Prostate gland (tissue), 2 donors: ENCODE results near the gene CD177.

ENCODE experiments used
- CTCF ChIP-seq, 4 experiments: fragments of 200-600 bp in 2 of 4; fragments of 450-650 bp in 2 of 4; sonication (generic) in 2 of 4; IDR thresholded peaks; 1 replicate in 3 of 4; 2 replicates in 1 of 4; pipeline ENCODE4 v1.5.1; 2016 to 2019; ENCODE audit warnings: antibody characterized with exemption in 4 of 4, mild to moderate bottlenecking in 2 of 4, moderate library complexity in 2 of 4
- POLR2A ChIP-seq: fragments of 450-650 bp; IDR thresholded peaks from one replicate; pipeline ENCODE4 v1.6.1; 2016; ENCODE audit warnings: antibody characterized with exemption, mild to moderate bottlenecking

- no peak for TF ChIP-seq CTCF (IDR thresholded peaks at IDR 0.05)
- TF ChIP-seq POLR2A, result no peak
Observed at GRCh38 chr19:43313711-43314495, 39.6 kb upstream of the CD177 start.
